Tibial nerve (tissue), 3 donors: ENCODE data around the gene ATP6V1C2.
"Not testable (repeated sequence)": the region's sequence is repeated elsewhere in the genome, so short reads cannot be mapped to it uniquely, and the experiment has no call there.

ENCODE experiments used
- POLR2A ChIP-seq, 2 donors: fragments of 450-650 bp; IDR thresholded peaks; one replicate each; pipeline ENCODE4 v1.6.1; 2017; ENCODE audit warnings: antibody characterized with exemption in 2 of 2, mild to moderate bottlenecking in 2 of 2, moderate library complexity in 2 of 2
- TF ChIP-seq, protein P1 (sequence below), 5 experiments: fragments of 200-600 bp in 3 of 5; fragments of 450-650 bp in 2 of 5; sonication (generic) in 3 of 5; IDR thresholded peaks; one replicate each; pipeline ENCODE4 v1.5.1; 2016 to 2019; ENCODE audit warnings: antibody characterized with exemption in 5 of 5, mild to moderate bottlenecking in 3 of 5, moderate library complexity in 2 of 5

DNA sequence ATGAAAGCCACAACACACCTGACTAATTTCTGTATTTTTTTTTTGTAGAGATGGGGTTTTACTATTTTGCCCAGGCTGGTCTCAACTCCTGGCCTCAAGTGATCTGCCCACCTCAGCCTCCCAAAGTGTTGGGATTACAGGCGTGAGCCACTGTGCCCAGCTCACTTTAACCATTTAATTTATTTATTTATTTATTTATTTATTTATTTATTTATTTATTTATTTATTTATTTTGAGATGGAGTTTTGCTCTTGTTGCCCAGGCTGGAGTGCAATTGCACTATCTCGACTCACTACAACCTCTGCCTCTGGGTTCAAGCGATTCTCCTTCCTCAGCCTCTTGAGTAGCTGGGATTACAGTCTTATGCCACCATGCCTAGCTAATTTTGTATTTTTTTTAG lies 96.9 kb downstream of the ATP6V1C2 start:
- TF ChIP-seq POLR2A (IDR thresholded peaks at IDR 0.05) = not testable (repeated sequence)
- TF ChIP-seq, protein P1, sequence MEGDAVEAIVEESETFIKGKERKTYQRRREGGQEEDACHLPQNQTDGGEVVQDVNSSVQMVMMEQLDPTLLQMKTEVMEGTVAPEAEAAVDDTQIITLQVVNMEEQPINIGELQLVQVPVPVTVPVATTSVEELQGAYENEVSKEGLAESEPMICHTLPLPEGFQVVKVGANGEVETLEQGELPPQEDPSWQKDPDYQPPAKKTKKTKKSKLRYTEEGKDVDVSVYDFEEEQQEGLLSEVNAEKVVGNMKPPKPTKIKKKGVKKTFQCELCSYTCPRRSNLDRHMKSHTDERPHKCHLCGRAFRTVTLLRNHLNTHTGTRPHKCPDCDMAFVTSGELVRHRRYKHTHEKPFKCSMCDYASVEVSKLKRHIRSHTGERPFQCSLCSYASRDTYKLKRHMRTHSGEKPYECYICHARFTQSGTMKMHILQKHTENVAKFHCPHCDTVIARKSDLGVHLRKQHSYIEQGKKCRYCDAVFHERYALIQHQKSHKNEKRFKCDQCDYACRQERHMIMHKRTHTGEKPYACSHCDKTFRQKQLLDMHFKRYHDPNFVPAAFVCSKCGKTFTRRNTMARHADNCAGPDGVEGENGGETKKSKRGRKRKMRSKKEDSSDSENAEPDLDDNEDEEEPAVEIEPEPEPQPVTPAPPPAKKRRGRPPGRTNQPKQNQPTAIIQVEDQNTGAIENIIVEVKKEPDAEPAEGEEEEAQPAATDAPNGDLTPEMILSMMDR (IDR thresholded peaks at IDR 0.05) = not testable (repeated sequence)
